Astrocyte (in vitro differentiated cells and primary cell): ENCODE data around the gene ZNF471. TPM values are rescaled to one million over a fixed set of nuclear protein-coding genes. Genes with fewer than 3 reads are reported as not detected.
A peak's percentile ranks its signal among the peaks of the same experiment; 100 is the strongest.

Experiments used
- DNase-seq: peaks from one replicate; pipeline ENCODE4 v3.0.0-alpha.2; 2010; ENCODE audit warnings: low read depth
- FAIRE-seq: peaks from 2 replicates; lab custom pipeline; 2011; peaks lifted over from hg19 to GRCh38; lab: Jason Lieb, UNC
- H2AFZ ChIP-seq: 2 replicates; pipeline ENCODE4 v1.6.0; 2012; ENCODE audit warnings: low read depth, low read length, inconsistent platforms
- H3K27ac ChIP-seq: 2 replicates; pipeline ENCODE4 v1.5.1; 2011; ENCODE audit warnings: low read depth, low read length, inconsistent platforms
- H3K27me3 ChIP-seq: 2 replicates; pipeline ENCODE4 v1.6.0; 2011; ENCODE audit warnings: low read length, inconsistent platforms; ENCODE audit not compliant: insufficient read depth
- H3K36me3 ChIP-seq: 2 replicates; pipeline ENCODE4 v1.5.1; 2011; ENCODE audit warnings: low read length, inconsistent platforms; ENCODE audit not compliant: insufficient read depth
- H3K4me1 ChIP-seq: 2 replicates; pipeline ENCODE4 v1.5.1; 2011; ENCODE audit warnings: low read length, inconsistent platforms; ENCODE audit not compliant: insufficient read depth
- H3K4me2 ChIP-seq: 2 replicates; pipeline ENCODE4 v1.6.0; 2012; ENCODE audit warnings: low read length, inconsistent platforms
- H3K4me3 ChIP-seq: 2 replicates; pipeline ENCODE4 v1.5.1; 2011; ENCODE audit warnings: low read depth, mild to moderate bottlenecking, low read length, inconsistent platforms; ENCODE audit not compliant: insufficient read depth
- H3K79me2 ChIP-seq: 2 replicates; pipeline ENCODE4 v1.6.0; 2012; ENCODE audit warnings: mild to moderate bottlenecking, low read length, inconsistent platforms; ENCODE audit not compliant: insufficient read depth
- H3K9ac ChIP-seq: 2 replicates; pipeline ENCODE4 v1.6.0; 2012; ENCODE audit warnings: mild to moderate bottlenecking, low read length, inconsistent platforms
- H3K9me3 ChIP-seq: 2 replicates; pipeline ENCODE4 v1.5.1; 2012; ENCODE audit warnings: low read depth, mild to moderate bottlenecking, low read length, inconsistent platforms; ENCODE audit not compliant: insufficient read depth
- H4K20me1 ChIP-seq: 2 replicates; pipeline ENCODE4 v1.6.0; 2012; ENCODE audit warnings: low read length, inconsistent platforms; ENCODE audit not compliant: insufficient read depth
- H3K27ac Mint-ChIP-seq: one replicate; pipeline ENCODE4 v1.8.0; 2021; ENCODE audit warnings: mild to moderate bottlenecking, mixed read lengths; ENCODE audit not compliant: unreplicated experiment
- H3K27me3 Mint-ChIP-seq: one replicate; pipeline ENCODE4 v1.8.0; 2021; ENCODE audit warnings: low read depth, mixed read lengths; ENCODE audit not compliant: unreplicated experiment
- H3K36me3 Mint-ChIP-seq: one replicate; pipeline ENCODE4 v1.8.0; 2021; ENCODE audit warnings: low read depth, mixed read lengths; ENCODE audit not compliant: unreplicated experiment
- H3K4me1 Mint-ChIP-seq: one replicate; pipeline ENCODE4 v1.8.0; 2021; ENCODE audit warnings: low read depth, mixed read lengths; ENCODE audit not compliant: unreplicated experiment
- H3K4me3 Mint-ChIP-seq: one replicate; pipeline ENCODE4 v1.8.0; 2021; ENCODE audit warnings: mild to moderate bottlenecking, moderate library complexity, mixed read lengths; ENCODE audit not compliant: unreplicated experiment
- H3K9me3 Mint-ChIP-seq: one replicate; pipeline ENCODE4 v1.8.0; 2021; ENCODE audit warnings: mild to moderate bottlenecking, mixed read lengths; ENCODE audit not compliant: unreplicated experiment
- CTCF ChIP-seq: IDR thresholded peaks from 2 replicates; pipeline ENCODE4 v1.5.1; 2011; ENCODE audit warnings: low read depth, mild to moderate bottlenecking, inconsistent platforms, low read length, moderate library complexity; ENCODE audit not compliant: insufficient read depth
- EZH2 ChIP-seq: IDR thresholded peaks from 2 replicates; pipeline ENCODE4 v1.6.1; 2012; ENCODE audit warnings: mild to moderate bottlenecking, low read length, inconsistent platforms; ENCODE audit not compliant: insufficient read depth
- total RNA-seq: library from RNA; stranded (reverse); gene quantifications from 2 replicates; pipeline ENCODE4 v1.2.1, GENCODE V29; 2021

ZNF471 gene
- total RNA-seq, 1 donor from 2014 or later = 0.77 TPM

GRCh38 chr19:56491399-56491798 is 16.3 kb upstream of the ZNF471 start:
- H3K9ac ChIP-seq = no peak overlapping the region
- H3K9me3 ChIP-seq = no peaks in the 10 kb centered on the region
- TF ChIP-seq EZH2 (no peak), CTCF (no peak)
- no peak overlapping the region for H3K4me2 ChIP-seq
- Mint-ChIP-seq H3K4me3 (no peak overlapping the region), H3K27ac (no peak overlapping the region), H3K27me3 (no peaks in the 10 kb centered on the region), H3K4me1 (no peaks in the 10 kb centered on the region), H3K36me3 (no peaks in the 10 kb centered on the region), H3K9me3 (peaks cover 10% of the 10 kb centered on the region)
- H3K79me2 ChIP-seq = peaks cover 47% of the 10 kb centered on the region
- peaks cover 8% of the 10 kb centered on the region for H4K20me1 ChIP-seq
- DNase-seq (peak; percentile 27), FAIRE-seq (no peak)
- H2AFZ ChIP-seq = no peak overlapping the region
- H3K27me3 ChIP-seq = no peaks in the 10 kb centered on the region
- no peaks in the 10 kb centered on the region for H3K4me1 ChIP-seq
- no peaks in the 10 kb centered on the region for H3K36me3 ChIP-seq
- no peak overlapping the region for H3K4me3 ChIP-seq
- no peak overlapping the region for H3K27ac ChIP-seq

GRCh38 chr19:56504581-56504980 is 3.1 kb upstream of the ZNF471 start:
- Histone ChIP-seq H4K20me1 (no peaks in the 10 kb centered on the region), H3K27me3 (no peaks in the 10 kb centered on the region), H3K4me2 (no peak overlapping the region), H3K36me3 (no peaks in the 10 kb centered on the region), H3K9me3 (peaks cover 5% of the 10 kb centered on the region), H3K4me1 (peaks cover 6% of the 10 kb centered on the region), H3K27ac (no peak overlapping the region), H3K4me3 (no peak overlapping the region), H2AFZ (no peak overlapping the region), H3K79me2 (no peaks in the 10 kb centered on the region), H3K9ac (no peak overlapping the region)
- Mint-ChIP-seq H3K4me1 (no peaks in the 10 kb centered on the region), H3K27ac (no peak overlapping the region), H3K9me3 (peaks cover 24% of the 10 kb centered on the region), H3K4me3 (no peak overlapping the region), H3K36me3 (no peaks in the 10 kb centered on the region), H3K27me3 (no peaks in the 10 kb centered on the region)
- FAIRE-seq (no peak), DNase-seq (peak; percentile 58)
- TF ChIP-seq CTCF = no peak
- no peak for TF ChIP-seq EZH2

GRCh38 chr19:56508290-56508778 is 679 bp downstream of the ZNF471 start:
- peaks cover 13% of the 10 kb centered on the region for H3K9me3 Mint-ChIP-seq
- no peak for FAIRE-seq

More at GRCh38 chr19:56508290-56508778, 679 bp downstream of the ZNF471 start:
- Histone ChIP-seq H3K9ac (peak overlapping the region; percentile 89), H3K36me3 (no peaks in the 10 kb centered on the region), H3K4me1 (peaks cover 6% of the 10 kb centered on the region), H4K20me1 (no peaks in the 10 kb centered on the region), H2AFZ (peak overlapping the region; percentile 100), H3K27me3 (no peaks in the 10 kb centered on the region), H3K4me3 (peak overlapping the region; percentile 95), H3K9me3 (no peaks in the 10 kb centered on the region), H3K4me2 (peak overlapping the region; percentile 100), H3K27ac (peak overlapping the region; percentile 89), H3K79me2 (no peaks in the 10 kb centered on the region)
- Mint-ChIP-seq H3K4me1 (no peaks in the 10 kb centered on the region), H3K4me3 (no peak overlapping the region), H3K36me3 (no peaks in the 10 kb centered on the region), H3K27ac (no peak overlapping the region), H3K27me3 (no peaks in the 10 kb centered on the region)
- no peak for DNase-seq
- TF ChIP-seq CTCF = no peak
- TF ChIP-seq EZH2 = no peak
